Mesenchymal stem cell (in vitro differentiated cells and primary cell): ENCODE data around the gene DYNC1LI1.

Experiments
- small RNA-seq: library from polyadenylated mRNA; stranded (forward); fragments of <200 nt; extraction: miRNeasy Mini kit (QIAGEN cat#:217004); gene quantifications from one replicate; pipeline ENCODE3, GENCODE V24; 2013; ENCODE audit warnings: low read depth

The DYNC1LI1 gene

Small RNA genes lying within 50 kb of the gene (small RNA-seq; reads per million reads assigned to genes)
- 1.7 reads per million for gene MIR548AY
